ENCODE results near the gene AGTRAP.

AGTRAP gene

DNA sequence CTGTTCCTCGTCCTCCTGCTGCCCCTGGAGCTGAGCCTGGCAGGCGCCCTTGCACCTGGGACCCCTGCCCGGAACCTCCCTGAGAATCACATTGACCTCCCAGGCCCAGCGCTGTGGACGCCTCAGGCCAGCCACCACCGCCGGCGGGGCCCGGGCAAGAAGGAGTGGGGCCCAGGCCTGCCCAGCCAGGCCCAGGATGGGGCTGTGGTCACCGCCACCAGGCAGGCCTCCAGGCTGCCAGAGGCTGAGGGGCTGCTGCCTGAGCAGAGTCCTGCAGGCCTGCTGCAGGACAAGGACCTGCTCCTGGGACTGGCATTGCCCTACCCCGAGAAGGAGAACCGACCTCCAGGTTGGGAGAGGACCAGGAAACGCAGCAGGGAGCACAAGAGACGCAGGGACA is 29.6 kb upstream of the AGTRAP start:
- no peak for DNase-seq

DNA sequence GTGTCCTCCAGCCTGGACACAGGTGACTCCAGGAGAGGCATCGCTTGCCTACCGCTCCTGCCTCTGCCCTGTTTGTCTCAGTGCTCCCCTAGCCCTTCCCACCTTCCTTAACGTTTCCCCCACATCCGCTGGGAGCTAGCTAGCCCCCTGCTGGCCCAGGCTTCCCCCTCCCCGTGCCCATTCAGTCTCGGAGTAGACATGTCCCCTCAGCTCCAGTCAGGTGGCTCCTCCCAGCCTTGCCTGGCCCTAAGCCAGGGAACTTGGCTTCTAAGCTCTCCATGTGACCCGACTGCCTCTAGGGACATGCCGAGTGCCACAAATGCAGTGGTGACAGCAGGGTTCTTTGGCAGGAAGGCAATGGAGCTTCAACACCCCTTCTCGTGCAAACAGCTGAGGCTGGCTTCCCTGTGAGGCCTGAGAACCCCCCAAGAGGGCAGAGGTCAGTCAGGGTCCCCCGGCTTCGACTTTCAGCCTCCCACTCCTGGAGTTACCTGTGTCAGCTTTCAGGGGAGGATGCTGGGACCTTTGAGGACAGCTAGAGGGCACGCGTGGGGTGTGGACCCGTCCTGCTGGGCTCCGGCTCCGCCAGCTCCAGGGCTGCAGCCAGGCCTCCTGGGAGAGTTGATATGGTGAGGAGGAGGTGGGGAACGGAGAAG is 28.2 kb upstream of the AGTRAP start:
- DNase-seq: peak; percentile 59

DNA sequence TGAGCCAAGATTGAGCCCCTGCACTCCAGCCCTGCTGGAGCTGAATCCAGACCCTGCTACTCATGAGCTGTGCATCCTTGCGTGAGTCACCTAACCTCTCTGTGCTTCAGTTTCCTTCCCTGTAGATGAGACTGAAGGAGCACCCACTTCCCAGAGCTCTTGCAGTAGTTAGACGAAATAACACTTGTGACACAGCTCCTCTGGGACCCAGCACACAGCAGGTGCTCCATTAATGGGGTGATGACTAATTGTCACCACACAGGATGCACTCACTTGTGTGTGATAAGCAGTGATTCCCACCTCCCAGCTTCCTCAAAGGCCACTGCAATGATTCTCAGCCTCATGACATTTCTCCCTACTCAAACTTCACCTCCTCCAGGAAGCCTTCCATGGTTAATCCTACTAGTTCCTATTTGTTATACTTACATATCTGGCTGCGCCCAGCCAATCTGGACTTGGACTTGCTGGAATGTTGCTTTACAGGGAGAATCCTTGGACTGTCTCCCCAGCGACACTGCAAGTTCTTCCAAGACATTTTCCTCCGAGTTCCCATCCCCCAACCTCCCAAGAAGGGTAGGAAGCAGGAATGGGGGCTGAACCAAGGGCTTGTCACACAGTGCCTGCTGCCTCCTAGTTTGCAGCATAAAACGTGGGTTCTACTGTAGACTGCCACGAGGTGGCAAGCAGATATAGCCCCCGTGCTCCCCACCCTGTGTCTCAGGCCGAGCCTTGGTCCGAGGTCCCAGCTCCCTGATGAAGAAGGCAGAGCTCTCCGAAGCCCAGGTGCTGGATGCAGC is 27.2 kb upstream of the AGTRAP start:
- no peak for DNase-seq

DNA sequence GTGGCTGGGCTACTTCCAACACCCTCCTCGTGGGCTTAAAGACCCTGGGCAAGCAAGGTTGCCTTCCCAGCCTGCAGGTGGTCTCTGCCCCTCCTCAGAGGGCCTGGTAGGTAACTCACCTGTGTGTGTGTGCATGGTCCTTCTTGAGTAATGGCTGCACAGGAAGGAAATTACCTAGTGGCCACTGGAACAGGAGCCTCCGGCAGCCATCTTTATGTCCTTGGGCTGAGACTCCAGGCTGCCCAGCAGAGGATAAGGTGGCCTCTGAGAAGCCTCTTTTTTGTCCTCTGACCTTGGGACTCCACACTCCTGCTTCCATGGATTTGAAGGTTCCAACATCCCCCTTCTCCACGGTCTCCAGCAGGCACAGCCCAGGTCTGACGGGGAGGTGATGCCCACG is 24.4 kb upstream of the AGTRAP start:
- DNase-seq: no peak

DNA sequence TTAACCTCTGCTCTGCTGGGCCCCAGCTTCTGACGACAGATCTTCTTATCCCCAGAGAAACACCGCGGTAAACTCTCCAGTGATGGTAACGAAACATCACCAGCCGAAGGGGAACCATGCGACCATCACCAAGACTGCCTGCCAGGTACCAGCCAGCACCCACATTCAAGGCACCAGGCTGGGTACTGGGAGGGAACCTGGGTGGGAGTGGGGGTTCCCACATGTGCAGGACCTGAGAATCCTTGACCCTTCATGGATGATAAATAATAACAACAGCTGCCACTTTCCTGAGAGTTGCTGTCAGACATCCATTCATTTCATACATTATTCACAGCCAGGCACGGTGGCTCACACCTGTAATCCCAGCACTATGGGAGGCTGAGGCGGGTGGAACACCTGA is 23.7 kb upstream of the AGTRAP start:
- DNase-seq: no peak

DNA sequence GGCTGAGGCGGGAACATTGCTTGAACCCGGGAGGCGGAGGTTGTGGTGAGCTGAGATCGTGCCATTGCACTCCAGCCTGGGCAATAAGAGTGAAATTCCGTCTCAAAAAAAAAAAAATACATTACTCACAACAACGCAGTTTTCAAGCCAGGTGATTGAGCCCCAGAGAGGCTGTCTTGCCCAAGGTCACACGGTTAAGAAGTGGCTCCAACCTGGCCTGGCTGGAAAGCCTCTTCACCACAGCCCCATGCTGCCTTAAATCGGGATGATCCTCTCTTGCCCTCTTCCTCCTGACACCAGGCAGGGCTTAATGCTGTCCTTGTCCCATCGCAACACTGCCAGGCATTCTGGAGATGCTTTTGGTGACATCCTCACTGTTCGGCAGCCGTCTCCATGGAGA is 22.8 kb upstream of the AGTRAP start:
- DNase-seq: no peak

DNA sequence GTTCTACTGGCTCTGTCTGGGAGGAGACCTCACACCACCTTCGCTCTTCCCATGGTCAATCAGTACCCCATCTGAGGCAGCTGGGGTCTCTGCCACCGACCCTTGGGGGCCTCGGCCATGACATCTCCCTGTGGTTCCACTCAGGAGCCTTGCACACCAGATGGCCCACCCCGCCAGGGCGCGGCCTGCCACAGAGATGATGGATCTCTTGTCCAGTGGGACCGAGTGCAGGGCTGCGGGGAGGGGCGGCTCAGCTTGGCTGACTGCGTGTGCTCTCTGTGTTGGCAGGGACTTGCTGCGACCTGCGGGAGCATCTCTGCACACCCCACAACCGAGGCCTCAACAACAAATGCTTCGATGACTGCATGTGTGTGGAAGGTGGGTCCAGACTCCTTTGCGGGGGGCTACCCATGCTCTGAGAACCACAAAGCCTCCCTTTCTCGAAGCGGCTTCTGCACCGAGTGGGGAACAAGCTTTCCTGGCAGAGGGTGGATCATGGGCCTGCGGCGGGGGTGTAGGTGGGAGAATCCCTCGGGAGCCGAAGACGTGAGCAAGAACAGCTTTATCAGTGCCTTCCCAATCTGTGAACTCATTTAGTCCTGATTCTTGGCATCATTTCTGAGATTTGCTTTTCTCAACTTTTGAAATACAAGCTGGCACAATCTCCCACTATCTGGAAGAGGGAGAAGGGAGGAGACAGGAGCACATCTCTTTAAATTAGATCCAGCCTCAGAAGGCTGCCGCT is 20.9 kb upstream of the AGTRAP start:
- peak; percentile 52 for DNase-seq

DNA sequence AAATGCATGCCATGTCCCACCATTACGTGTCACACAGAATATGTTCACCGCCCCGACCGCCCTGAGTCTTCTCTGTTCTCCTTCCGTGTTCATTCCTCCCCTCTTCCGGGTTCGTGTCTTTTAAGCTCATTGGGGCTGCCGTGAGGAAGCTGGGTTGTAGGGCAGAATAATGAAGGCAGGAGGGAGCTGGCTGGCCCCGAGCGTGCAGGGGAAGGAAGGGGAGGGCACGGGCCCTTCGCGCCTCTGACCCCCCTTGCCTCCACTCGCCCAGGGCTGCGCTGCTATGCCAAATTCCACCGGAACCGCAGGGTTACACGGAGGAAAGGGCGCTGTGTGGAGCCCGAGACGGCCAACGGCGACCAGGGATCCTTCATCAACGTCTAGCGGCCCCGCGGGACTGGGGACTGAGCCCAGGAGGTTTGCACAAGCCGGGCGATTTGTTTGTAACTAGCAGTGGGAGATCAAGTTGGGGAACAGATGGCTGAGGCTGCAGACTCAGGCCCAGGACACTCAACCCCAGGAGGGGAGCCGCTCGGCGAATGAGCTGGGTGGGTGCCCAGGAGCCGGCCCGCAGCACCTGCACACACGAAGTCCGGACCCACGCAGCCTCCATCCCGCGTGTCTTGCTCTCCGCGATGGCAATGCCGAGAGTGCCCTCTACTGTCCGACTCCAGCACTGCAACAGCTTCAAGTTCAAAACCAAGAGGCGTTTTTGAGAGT is 16.5 kb upstream of the AGTRAP start:
- peak; percentile 85 for DNase-seq

DNA sequence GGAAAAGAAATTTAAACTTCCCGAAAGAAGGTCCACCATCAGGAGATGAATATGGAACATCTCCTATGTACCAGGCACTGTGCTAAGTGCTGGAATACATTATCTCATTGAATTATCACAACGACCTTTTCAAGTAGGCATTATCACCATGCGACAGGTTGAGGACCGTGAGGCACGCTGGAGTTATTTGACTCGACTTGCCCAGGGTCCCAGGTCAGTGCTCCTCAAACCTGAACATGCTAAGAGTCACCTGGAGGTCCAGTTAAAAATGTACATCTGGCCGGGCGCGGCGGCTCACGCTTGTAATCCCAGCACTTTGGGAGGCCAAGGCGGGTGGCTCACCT is 15.9 kb upstream of the AGTRAP start:
- DNase-seq: no peak

DNA sequence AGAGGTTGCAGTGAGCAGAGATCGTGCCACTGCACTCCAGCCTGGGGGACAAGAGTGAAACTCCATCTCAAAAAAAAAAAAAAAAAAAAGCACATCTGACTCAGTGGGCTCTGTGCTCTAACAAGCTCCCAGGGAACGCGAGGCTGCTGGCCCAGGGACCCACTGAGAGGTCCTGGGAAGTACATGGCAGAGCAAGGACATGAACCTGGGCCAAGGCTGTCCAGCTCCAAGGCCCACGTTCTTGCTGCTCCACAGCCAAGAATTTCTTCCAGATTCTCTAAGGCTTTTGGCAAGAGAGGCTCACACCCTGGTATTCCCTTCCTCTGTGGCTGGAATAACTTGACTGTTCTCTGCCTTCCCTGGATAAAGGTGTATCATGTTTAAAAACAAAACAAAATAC is 15.4 kb upstream of the AGTRAP start:
- no peak for DNase-seq

DNA sequence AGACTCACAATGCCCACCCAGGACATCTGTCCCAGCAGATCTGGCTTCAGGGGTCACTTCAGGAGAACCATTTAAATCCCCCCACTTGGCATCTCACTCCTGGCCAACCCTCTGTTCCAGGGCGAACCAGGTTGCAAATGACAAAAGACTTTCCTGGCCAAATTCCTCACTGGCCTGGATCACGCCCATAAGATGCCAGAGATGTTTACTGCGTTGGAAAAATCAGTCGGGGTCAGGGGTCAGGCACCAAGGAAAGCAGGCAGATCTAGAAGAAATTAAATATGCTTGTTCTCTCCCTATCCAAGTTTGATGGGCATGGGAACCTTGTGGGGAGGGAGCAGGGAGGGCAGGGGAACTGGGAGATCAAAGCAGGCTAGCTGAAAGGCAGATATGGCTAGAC is 14.6 kb upstream of the AGTRAP start:
- no peak for DNase-seq

DNA sequence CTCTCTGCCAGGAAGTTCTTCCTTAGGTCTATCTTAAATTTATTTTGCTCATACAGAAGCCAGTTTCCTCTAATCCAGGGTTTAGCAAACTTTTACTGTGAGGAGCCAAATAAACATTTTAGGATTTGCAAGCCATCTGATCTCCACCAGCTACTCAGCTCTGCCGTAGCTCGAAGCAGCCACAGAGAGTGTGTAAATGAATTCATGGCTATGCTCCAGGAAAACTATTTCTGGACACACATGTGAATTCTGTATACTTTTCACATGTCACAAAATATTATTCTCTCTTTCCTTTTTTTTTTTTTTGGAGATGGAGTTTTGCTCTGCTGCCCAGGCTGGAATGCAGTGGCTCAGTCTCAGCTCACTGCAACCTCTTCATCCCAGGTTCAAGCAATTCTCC is 13.4 kb upstream of the AGTRAP start:
- DNase-seq: no peak

DNA sequence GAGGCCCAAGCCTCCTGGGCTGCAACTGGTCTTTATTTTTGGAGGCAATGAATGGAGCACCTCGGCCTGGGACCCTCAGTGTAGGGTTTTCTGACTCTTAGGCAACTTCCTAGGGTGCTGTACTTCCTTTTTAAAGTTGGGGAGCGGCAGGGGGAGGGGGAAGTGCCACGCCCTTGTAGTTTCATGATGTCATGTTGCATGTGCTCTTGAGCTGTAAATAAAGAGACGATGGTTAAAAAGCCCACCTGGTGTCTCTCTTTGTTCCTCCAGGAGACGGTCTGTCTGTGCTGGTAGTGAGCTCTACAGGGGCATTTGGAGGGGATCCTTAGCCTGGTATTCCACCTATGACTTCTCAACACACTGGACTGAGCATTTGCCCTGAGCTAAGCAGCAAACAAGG is 10.3 kb upstream of the AGTRAP start:
- DNase-seq: no peak

DNA sequence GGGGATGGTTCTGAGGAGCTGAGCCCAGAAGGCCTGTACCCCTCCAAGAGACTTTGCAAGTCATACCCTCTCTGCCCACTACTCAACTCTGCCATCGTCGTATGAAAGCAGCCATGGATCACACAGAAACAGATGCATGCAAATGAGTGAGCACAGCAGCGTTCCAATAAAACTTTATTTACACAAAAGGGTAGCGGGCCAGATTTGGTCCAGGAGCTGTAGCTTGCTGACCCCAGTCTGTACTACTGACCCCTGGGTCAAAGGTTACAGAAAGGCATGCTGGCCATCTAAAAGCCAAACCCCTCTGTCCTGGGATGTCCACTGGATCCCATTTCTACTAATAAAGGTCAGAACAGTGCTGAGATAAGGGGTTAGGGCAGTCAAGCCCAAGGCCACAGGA is 8.8 kb upstream of the AGTRAP start:
- no peak for DNase-seq

DNA sequence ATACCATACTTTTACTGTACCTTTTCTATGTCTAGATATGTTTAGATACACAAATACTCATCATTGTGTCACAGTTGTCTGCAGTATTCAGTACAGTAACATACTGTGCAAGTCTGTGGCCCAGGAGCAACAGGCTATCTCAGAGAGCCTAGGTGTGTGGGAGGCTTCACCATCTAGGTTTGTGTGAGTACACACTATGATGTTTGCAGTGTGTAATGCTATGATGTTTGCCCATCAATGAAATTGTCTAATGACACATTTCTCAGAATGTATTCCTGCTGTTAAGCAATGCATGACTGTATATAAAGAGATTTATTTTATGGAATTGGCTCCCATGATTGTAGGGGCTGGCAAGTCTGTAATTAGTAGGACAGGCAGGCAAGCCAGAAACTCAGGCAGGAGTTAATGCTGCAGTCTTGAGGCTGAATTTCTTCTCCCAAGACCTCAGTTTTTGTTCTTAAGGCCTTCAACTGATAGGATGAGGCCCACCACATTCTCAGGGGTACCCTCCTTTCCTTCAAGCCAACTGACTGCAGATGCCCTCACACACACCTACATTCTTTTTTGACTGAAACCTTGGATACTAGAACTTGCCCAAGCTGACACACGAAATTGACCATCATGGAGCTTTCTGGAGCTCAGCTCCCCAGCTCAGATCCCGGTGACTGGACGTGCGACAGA is 7.7 kb upstream of the AGTRAP start:
- DNase-seq: no peak

DNA sequence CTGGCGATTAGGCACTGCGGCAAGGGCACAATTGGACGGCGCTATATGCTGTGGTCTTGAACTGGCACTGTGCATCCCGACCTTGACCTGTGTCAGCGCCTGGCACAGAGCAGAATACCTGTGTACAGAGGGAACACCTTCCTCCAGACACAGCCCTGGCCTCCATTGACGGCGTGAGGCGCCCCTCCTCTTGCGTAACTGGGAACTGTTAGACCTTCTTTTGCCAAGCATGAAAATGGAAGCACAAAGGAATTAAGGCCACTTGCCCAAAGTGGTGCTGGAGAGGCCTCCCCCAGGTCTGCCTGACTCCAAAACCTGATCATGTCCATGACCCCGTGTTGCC is 6.8 kb upstream of the AGTRAP start:
- no peak for DNase-seq

DNA sequence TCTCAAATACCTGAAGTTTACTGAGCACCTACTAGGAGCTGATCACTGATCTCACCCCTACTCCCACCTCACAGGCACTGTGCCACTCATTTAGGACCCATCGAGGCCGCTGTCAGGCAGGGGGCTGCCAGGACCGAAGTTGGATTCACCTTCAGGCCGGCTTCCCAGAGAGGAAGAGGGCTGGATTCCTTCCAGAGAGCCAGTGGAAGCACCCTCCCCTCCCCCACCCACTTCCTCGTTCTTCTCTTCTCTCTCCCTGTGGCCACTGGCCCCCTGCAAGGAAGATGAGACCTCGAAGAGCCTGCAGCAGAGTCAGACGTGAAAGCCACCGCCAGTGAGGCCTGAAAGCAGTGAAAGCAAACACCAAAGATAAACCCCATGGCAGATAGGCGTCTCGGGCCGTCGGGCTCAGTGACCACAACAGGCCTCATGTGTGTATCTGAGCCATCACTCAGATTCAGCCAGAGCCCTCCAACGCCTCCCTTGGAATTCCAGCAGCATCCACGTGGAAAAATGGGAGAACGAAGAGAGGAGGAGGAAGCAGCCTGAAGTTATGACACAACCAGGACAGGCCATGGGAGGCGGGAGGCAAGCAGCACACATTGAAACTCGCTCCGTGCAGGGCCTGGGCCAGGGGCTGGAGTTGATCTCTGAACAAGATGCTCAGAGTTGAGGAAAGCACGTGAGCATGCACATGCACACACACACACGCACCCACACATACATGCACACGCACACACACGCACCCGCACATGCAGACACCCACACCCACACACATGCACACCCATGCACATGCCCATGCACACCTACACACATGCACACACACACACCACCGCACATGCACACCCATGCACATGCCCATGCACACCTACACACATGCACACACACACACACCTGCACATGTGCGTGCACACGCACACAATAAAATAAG is 6.2 kb upstream of the AGTRAP start:
- DNase-seq: no peak

DNA sequence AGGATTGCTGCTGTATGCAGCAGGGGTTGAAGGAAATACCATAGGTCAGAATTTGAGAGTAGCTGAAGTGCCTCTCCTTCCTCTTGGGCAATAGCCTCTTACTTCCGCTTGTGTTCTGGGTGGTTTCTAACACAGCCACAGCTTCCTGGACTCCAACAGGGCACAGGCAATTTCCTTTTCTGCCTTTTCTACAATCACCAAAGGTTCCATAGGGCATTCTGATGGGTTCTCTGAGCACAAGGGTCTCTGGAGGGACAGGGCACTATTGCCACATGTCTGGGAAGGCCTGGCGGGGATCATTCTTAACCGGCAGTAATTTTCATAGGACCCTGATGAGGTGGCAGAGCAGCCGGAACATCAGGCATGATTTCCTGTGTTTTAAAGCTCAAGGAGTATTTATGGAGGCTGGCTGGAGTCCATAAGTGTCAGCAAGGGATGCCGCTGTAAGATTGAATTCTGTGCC is 5.5 kb upstream of the AGTRAP start:
- DNase-seq: no peak

DNA sequence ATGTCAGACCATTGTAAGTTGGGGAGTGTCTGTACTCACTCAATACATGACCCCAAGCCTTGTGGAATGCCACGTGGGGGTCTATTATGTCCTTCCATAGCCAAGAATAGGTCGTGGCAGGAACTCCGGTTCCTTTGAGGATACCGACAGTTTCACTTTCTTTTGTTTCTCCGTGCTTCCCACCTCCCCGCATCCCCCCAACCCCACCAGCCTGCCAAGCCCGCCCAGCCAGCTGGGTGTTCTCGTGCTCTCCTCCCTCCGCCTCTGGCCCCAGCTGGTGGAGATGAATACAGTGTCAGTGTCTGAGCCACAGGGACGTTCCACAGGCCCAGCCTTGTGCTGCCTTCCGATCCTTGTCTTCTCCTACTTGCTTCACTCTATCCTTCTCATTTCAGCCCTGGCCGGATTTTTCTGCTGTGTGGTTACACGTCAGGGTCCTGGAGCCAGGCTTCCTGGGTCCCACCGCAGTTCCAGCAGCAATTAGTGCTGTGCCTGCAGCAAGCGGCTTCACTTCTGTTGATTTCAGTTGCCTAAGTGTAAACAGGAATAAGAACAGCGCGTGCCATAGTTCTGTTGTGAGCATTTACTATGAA is 4.1 kb upstream of the AGTRAP start:
- DNase-seq: peak; percentile 70

DNA sequence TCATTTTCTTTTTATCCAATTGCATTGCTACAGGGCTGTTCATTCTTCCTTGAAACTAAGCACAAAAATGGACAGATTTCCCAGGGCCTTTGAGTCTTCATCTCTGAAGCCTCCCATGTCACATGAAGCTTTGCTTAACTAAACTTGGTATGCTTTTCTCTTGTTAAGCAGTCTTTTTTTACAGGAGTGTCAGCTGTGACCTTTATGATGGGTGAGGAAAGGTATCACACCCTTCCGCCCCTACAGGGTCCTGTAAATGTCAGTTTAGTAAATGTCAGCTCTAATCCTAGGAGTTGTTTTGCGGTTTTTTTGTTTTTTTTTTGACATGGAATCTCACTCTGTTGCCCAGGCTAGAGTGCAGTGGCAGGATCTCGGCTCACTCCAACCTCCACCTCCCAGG is 2.6 kb upstream of the AGTRAP start:
- DNase-seq: no peak

DNA sequence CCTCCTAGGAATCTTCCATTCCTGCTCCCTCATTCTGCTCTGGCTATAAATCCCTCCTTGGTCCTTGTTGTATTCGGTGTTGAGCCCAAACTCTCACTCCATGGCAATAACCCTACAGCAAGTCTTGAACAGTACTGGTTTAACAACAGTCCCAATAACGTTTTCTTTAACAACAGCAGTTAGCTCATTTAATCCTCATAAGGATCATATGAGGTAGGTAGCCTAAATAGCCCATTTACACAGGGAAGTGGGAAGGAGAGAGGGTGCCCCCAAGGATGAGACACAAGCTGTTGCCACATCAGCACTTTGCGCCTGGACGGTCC is 444 bp upstream of the AGTRAP start:
- DNase-seq: no peak
